ENCODE data around the gene GNLY.
"Not testable (repeated sequence)": the region's sequence is repeated elsewhere in the genome, so short reads cannot be mapped to it uniquely, and the experiment has no call there.

Gene GNLY
- long read RNA-seq, donor 1 = 0 reads
- long read RNA-seq, donor 2 = 0 reads
- long read RNA-seq, donor 3, partial matches to known transcripts = 0 of 1 reads
- long read RNA-seq, donor 3, other reads (novel, unspliced or antisense) = 0 of 1 reads
- long read RNA-seq, donor 4, partial matches to known transcripts = 0 of 1 reads
- long read RNA-seq, donor 4, other reads (novel, unspliced or antisense) = 0 of 1 reads
- long read RNA-seq, donor 5 = 0 reads
- long read RNA-seq, donor 6, partial matches to known transcripts = 0 of 1 reads
- long read RNA-seq, donor 6, other reads (novel, unspliced or antisense) = 0 of 1 reads
- long read RNA-seq, donor 7, partial matches to known transcripts = 0 of 1 reads
- long read RNA-seq, donor 7, other reads (novel, unspliced or antisense) = 0 of 1 reads
- long read RNA-seq, donor 8 = 0 reads

- no peak for DNase-seq
These were observed at the start of gene GNLY for GRCh38 chr2:85694052-85695025. Gene GNLY (plus strand): TSS chr2:85694358. CDS start chr2:85694419, 61 bp downstream.

DNA sequence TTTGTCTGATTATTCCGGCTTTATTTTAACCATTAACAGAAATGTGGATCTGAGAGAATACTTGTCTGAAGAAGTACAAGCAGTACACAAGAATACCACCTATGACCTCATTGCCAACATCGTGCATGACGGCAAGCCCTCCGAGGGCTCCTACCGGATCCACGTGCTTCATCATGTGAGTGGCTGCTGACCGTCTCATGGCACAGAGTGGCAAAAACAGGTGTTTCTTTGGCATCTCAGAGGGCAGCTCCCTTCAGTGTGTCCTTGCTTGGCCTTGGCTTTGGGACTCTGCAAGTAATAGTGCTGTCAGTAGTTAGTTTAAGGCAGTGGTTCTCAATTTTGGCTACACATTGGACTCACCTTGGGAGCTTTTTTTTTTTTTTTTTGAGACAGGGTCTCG, 49.2 kb upstream of the GNLY start:
- no peak for DNase-seq

GRCh38 chr2:85646166-85646565, 48.0 kb upstream of the GNLY start:
- DNase-seq = no peak

DNA sequence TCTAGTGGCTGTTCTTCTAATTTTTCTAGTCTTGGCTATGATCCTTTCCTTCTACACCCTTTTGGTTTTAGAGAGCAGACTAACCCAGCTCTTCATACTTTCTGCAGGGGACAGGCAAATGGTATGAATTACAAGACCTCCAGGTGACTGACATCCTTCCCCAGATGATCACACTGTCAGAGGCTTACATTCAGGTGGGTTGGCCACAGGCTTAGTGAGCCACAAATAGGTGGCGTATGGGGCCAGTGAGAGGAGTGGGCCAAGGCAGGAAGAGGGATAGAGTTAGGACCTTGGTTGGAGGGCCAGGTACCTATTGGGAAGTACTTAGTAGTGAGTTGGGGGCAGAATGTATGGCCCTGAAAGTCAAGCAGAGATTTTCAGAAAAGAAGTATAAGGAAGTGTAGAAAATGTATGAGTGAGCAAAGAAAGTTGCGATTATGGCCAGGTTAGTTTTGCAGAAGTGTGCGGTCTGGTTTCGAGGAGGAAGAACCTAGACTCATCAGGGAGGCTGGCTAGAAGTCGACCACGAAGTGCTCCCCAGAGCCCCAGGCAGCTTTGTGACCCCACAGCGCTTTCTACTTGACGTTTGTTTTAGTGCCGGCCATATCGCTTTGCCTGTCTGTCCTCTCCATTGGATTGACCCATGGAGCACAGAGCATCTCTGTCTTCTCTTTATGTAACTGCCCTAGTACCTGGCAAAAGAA, 46.2 kb upstream of the GNLY start:
- no peak for DNase-seq

DNA sequence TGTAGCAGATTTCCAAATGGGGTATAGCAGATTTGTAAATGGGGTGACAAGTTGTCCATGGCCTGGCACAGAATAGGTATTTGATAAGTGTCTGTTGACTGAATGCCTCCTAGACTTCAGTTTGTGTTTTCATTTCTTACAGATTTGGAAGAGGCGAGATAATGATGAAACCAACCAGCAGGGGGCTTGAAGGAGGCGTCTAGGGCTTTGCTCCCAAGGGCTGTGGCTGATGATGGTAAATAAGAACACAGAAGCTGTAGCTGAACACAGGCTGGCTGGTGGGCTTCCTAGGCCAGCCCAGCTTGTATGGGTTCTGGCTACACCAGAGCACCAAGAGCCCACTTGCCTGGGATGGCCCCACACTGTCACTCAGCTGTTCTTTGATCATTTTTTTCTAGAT, 45.5 kb upstream of the GNLY start:
- no peak for DNase-seq

DNA sequence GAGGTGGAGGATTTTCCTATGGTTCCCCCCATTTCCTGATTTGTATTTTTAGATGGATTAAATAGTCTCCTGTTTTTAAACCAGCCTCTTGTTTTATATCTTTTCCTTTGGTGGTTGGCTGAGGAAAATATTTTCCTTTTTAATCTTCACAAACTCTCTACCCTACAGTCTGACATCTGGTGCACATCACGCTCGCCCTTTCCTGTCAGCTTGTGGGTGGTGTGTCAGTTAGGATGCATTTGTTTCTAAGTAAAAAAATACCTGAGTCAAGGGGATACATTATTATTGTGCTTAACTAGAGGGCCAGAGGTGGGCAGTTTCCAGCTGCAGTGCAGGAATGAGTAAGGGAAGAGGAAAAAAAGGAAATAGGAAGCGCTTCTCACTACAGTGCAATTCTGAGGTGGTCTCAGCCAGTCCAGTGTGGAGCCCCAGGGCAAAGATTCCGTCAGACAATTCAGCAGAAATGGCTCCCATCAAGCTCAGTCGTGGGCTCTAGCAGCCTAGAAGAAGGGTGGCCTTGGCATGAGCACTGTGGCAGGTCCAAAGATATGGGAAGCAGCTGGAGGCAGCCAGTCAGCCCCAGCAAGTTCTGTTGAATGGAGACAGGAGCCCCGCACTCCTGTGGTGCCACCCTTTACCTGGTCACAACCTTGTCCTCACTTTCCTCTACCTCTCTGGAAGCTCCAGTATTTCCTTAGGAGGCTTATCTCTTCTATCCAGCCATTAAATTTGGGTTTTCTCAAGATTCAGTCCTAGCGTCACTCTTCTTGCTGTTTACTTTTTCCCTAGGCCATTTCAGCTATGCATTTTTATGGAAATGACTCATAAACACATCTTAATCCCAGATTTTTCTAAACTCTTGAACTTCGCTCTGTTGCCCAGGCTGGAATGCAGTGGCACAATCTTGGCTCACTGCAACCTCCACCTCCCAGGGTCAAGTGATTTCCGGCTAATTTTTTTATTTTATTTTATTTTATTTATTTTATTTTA, 44.7 kb upstream of the GNLY start:
- DNase-seq = no peak

DNA sequence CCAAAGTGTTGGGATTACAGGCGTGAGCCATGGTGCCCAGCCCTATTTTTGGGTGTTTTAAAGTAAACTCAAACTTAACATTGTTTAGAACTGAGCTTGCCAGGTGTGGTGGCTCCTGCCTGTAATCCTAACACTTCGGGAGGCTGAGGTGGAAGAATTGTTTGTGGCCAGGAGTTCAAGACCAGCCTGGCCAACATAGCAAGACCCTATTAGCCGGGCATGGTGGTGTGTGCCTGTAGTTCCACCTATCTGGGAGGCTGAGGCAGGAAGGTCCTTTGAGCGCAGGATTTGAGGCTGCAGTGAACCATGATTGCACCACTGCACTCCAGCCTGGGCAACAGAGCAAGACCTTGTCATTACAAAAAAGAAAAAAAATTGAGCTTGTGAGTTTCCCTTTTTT, 43.7 kb upstream of the GNLY start:
- no peak for DNase-seq

- DNase-seq = no peak
These were observed 43.1 kb upstream of the GNLY start for GRCh38 chr2:85651097-85651496.

GRCh38 chr2:85652056-85652455, 42.1 kb upstream of the GNLY start:
- DNase-seq = no peak

GRCh38 chr2:85653996-85654395, 40.2 kb upstream of the GNLY start:
- no peak for DNase-seq

GRCh38 chr2:85655961-85656417, 38.2 kb upstream of the GNLY start:
- DNase-seq = no peak

- no peak for DNase-seq
These were observed 37.7 kb upstream of the GNLY start for GRCh38 chr2:85656468-85656867.

- DNase-seq = not testable (repeated sequence)
These were observed 36.8 kb upstream of the GNLY start for GRCh38 chr2:85657399-85657798.

- no peak for DNase-seq
These were observed 34.7 kb upstream of the GNLY start for GRCh38 chr2:85659324-85659981.

- DNase-seq = not testable (repeated sequence)
These were observed 33.9 kb upstream of the GNLY start for GRCh38 chr2:85660301-85660700.

DNA sequence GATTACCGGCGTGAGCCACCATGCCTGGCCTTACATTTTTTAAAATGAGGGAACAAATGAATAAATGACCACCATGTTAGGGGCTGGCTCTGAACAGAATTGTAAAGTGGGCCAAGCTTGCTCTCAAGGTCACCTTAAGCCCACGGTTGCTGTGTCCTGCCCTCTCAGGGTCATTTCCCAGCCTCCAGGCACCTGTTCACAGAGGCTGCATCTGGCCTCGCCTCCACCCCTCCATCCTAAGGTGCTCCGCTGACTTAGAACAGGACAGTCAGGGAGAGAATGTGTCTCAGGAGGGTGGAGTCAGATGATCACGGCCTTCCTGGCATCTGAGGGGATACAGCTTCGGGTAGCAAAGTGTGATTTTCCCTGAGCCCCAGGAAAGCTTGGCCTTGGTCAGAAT, 33.4 kb upstream of the GNLY start:
- DNase-seq = no peak

- no peak for DNase-seq
These were observed 32.9 kb upstream of the GNLY start for GRCh38 chr2:85661139-85661858.

GRCh38 chr2:85662899-85663593, 31.1 kb upstream of the GNLY start:
- DNase-seq = no peak

All from right kidney (tissue), 9 donors.